GM12891 (cell line): ENCODE results near the gene CDK8.

Experiments used
- DNase-seq: peaks from one replicate; pipeline ENCODE4 v3.0.0; 2011; ENCODE audit warnings: low spot score; ENCODE audit not compliant: insufficient read length
- FAIRE-seq: peaks from 2 replicates; lab custom pipeline; 2011; peaks lifted over from hg19 to GRCh38; lab: Jason Lieb, UNC
- PAX5 ChIP-seq: IDR thresholded peaks from 2 replicates; pipeline ENCODE4 v1.6.1; 2011; ENCODE audit warnings: low read length, moderate library complexity, mild to moderate bottlenecking; ENCODE audit not compliant: insufficient read depth, severe bottlenecking
- POLR2A ChIP-seq: IDR thresholded peaks from 2 replicates; pipeline ENCODE4 v1.6.1; 2011; ENCODE audit warnings: low read depth, low read length, control low read depth
- POLR2AphosphoS5 ChIP-seq: IDR thresholded peaks from 2 replicates; pipeline ENCODE4 v1.6.1; 2011; ENCODE audit warnings: low read depth, low read length, control low read depth
- POU2F2 ChIP-seq: IDR thresholded peaks from 2 replicates; pipeline ENCODE4 v1.6.1; 2011; ENCODE audit warnings: low read depth, mild to moderate bottlenecking, control low read depth, low read length, moderate library complexity
- SPI1 ChIP-seq: IDR thresholded peaks from 2 replicates; pipeline ENCODE4 v1.6.1; 2011; ENCODE audit warnings: low read depth, low read length, control low read depth
- TAF1 ChIP-seq: IDR thresholded peaks from 2 replicates; pipeline ENCODE4 v1.6.1; 2011; ENCODE audit warnings: low read depth, low read length, control low read depth

The CDK8 gene

GRCh38 chr13:26420282-26420960 is 166.5 kb downstream of the CDK8 start:
- DNase-seq = no peak
- no peak for TF ChIP-seq POLR2AphosphoS5
- TF ChIP-seq TAF1 = no peak
- TF ChIP-seq POU2F2 = no peak
- TF ChIP-seq PAX5 = no peak
- TF ChIP-seq POLR2A = no peak
- TF ChIP-seq SPI1 = no peak
- FAIRE-seq = no peak

GRCh38 chr13:26422036-26422435 is 168.1 kb downstream of the CDK8 start:
- TF ChIP-seq POU2F2 = no peak
- TF ChIP-seq SPI1 = no peak
- TF ChIP-seq PAX5 = no peak
- TF ChIP-seq POLR2AphosphoS5 = no peak
- TF ChIP-seq POLR2A = no peak
- no peak for TF ChIP-seq TAF1
- FAIRE-seq = no peak
- DNase-seq = no peak

GRCh38 chr13:26423629-26424028 is 169.7 kb downstream of the CDK8 start:
- DNase-seq (no peak), FAIRE-seq (no peak)
- TF ChIP-seq POLR2AphosphoS5 = no peak
- no peak for TF ChIP-seq PAX5
- TF ChIP-seq TAF1 = no peak
- TF ChIP-seq POU2F2 = no peak
- no peak for TF ChIP-seq POLR2A
- TF ChIP-seq SPI1 = no peak

DNA sequence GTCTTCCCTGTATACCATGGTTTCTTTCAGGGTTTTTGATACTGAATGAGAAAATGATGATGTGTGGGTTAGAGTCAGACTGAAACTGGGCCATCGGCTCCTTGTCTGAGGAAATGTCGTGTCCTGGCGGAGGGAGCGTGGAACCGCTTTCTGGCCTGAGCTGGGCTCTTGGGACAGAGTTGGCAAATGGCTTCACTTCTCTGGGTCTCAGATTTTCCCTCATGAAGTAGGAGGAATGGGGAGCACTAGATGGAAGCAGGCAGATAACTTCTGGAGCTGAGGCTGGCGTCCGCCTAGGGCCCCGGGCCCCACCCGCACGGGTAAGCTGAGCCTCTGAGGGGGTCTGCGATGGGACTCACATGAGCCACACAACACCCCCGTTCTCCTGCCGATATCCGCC is 170.3 kb downstream of the CDK8 start:
- no peak for TF ChIP-seq PAX5
- TF ChIP-seq POLR2AphosphoS5 = no peak
- TF ChIP-seq POU2F2 = no peak
- no peak for TF ChIP-seq SPI1
- no peak for TF ChIP-seq TAF1
- no peak for TF ChIP-seq POLR2A
- no peak for FAIRE-seq
- DNase-seq = no peak

DNA sequence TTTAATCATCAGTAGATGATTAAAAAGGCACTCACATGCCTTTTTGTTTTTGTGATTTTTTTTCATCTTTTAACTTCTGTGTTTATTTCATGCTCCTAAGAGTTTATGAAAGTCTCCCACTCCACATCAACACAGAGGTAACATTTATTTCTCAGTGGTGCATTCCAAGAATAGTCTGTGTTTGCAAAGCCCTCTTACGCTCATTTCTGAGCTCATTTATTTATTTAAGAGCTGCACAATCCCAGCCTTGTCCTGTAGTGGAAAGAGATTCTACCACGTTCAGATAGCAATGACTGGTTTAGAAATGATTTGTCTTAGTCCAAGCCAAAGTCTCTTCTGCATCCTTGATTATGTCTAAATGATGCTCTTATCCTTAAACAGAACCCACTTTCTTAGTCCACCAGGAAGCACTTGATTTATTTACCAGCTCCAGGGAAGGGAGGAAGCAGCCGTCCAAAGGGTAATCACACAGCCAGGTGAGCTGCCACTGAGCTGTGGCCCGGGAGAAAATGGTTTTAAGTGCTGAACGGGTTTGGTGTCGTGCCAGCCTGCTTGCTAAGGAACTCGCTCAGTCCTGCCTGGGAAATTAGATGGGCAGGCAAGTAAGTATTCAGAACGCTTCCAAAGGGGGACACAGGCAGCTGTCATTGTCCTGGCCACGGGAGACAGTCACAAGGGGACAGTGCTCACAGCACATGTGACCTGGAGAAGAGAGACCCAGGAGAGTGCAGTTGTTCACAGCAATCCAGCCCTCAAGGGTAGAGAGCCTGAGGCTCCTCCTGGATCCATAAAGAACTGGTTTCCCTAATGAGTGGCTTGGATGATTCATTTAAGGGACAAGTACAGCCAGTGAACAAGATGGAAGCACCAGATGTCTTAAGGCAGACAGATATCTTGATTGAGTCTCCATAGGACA is 171.8 kb downstream of the CDK8 start:
- FAIRE-seq (no peak), DNase-seq (no peak)
- TF ChIP-seq POU2F2 (no peak), POLR2A (no peak), SPI1 (no peak)

DNA sequence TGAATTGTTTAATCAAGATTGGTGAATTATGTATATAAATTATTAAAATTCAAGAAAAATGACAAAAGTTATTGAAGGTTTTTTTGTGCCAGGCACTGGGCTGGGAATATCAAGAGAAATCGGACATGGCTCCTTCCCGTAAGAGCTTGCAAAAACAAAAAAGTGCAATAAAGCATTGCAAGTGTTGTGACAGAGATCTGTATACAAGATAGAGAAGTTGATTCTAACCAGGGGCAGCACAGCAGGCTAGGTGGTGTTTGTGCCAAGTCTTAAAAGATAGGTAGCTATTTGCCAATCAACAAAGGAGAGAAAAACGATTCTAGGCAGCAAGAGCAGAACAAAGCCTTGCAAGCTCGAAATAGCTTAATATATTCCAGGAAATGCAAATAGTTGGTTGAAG is 179.8 kb downstream of the CDK8 start:
- TF ChIP-seq PAX5 = no peak
- TF ChIP-seq POLR2A = no peak
- TF ChIP-seq TAF1 = no peak
- no peak for TF ChIP-seq POLR2AphosphoS5
- TF ChIP-seq SPI1 = no peak
- no peak for TF ChIP-seq POU2F2
- DNase-seq (no peak), FAIRE-seq (no peak)

DNA sequence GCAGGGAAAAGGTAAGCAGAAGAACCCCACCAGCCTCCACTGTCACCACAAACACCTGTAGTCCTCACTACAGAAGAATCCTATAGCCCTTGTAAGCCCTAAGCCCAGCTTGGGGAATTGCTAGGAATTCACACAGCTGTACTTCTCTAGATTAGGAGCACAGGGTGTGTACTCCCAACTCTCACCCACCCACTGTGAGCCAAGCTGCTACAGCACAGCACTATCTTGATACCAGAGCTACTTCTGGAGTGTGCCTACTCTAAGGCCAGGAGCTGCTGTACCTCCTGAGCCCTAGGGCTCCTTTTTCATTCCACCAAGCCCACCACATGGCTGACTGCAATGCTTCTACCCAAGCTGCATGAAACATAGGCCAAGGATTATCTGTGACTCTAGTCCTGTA is 181.2 kb downstream of the CDK8 start:
- no peak for TF ChIP-seq POLR2AphosphoS5
- FAIRE-seq (no peak), DNase-seq (no peak)

GRCh38 chr13:26435646-26436045 is 181.7 kb downstream of the CDK8 start:
- DNase-seq (no peak), FAIRE-seq (no peak)
- TF ChIP-seq POLR2A = no peak
- TF ChIP-seq PAX5 = no peak
- no peak for TF ChIP-seq POLR2AphosphoS5

DNA sequence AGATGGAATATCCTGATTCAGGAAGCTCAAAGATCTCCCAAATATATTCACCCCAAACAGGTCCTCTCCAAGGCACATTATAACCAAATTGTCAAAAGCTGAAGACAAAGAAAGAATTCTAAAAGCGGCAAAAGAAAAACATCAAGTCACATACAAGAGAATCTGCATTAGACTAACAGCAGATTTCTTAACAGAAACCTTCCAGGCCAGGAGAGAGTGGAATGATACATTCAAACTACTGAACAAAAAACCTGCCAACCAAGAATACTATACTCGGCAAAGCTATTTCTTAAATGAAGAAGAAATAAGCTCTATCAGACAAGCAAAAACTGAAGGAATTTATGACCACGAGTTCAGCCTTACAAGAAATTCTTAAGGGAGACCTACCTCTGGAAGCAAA is 183.0 kb downstream of the CDK8 start:
- TF ChIP-seq TAF1 (no peak), POLR2A (no peak), SPI1 (no peak), POLR2AphosphoS5 (no peak), PAX5 (no peak), POU2F2 (no peak)
- DNase-seq (no peak), FAIRE-seq (no peak)

DNA sequence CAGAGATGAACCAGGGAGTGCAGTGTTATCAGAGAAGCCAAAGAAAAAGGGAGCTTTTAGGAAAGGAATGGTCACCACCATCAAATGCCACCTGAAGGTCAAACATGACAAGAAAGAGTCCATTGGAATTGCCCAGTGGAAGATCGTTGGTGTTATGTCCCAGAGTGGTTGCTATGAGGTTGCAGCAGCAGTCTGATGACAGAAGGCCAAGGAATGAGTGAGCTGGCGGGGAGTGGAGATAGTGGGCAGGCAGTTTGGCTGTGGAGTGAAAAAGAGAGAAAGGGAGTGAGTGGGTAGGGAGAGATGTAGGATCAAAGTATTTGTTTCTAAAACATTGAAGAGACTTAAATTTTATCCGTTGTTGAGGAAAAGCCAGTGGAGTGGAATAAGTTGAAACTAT is 186.2 kb downstream of the CDK8 start:
- no peak for DNase-seq
- TF ChIP-seq POLR2A = no peak
- TF ChIP-seq POLR2AphosphoS5 = no peak
- TF ChIP-seq PAX5 = no peak
- TF ChIP-seq SPI1 = no peak
- TF ChIP-seq TAF1 = no peak
- FAIRE-seq = no peak

DNA sequence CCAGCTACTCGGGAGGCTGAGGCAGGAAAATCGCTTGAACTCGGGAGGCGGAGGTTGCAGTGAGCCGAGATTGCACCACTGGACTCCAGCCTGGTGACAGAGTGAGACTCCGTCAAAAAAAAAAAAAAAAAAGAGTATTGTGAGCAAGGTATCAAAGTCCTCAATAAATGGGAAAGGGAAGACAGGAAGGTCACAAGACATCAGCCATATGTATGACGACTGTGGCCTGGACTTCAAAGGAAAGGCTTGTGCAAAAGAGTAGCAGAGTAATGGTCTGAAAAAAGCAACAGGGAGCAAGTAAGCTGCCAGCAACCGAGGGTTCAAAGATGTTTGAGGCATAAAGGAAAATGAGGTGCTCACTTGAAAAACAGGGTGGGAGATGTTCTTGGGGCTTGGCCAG is 187.5 kb downstream of the CDK8 start:
- DNase-seq (no peak), FAIRE-seq (no peak)
- TF ChIP-seq SPI1 (no peak), POLR2AphosphoS5 (no peak), PAX5 (no peak), POU2F2 (no peak), TAF1 (no peak), POLR2A (no peak)
